Astrocyte of the cerebellum (primary cell): ENCODE results near the gene SFTA2.
"Not testable (repeated sequence)": the region's sequence is repeated elsewhere in the genome, so short reads cannot be mapped to it uniquely, and the experiment has no call there.

Source experiments
- DNase-seq: peaks from one replicate; pipeline ENCODE4 v3.0.0-alpha.2; 2011; ENCODE audit warnings: low read depth
- H3K4me3 ChIP-seq: 2 replicates; pipeline ENCODE4 v1.5.1; 2011; ENCODE audit warnings: mild to moderate bottlenecking, low read depth, low read length, moderate library complexity
- in situ Hi-C: cut with HindIII; loops from 2 replicates; pipeline ENCODE4 v1.10.0; 2017; ENCODE audit warnings: low sequenced_read_pairs
- TF ChIP-seq, protein P1 (sequence below): IDR thresholded peaks from 2 replicates; pipeline ENCODE4 v1.5.1; 2012; ENCODE audit warnings: low read length, low read depth, moderate library complexity, mild to moderate bottlenecking; ENCODE audit errors: missing control alignments

Gene SFTA2

GRCh38 chr6:30914854-30915590, 16.9 kb downstream of the SFTA2 start:
- no peak for DNase-seq
- TF ChIP-seq, protein P1, sequence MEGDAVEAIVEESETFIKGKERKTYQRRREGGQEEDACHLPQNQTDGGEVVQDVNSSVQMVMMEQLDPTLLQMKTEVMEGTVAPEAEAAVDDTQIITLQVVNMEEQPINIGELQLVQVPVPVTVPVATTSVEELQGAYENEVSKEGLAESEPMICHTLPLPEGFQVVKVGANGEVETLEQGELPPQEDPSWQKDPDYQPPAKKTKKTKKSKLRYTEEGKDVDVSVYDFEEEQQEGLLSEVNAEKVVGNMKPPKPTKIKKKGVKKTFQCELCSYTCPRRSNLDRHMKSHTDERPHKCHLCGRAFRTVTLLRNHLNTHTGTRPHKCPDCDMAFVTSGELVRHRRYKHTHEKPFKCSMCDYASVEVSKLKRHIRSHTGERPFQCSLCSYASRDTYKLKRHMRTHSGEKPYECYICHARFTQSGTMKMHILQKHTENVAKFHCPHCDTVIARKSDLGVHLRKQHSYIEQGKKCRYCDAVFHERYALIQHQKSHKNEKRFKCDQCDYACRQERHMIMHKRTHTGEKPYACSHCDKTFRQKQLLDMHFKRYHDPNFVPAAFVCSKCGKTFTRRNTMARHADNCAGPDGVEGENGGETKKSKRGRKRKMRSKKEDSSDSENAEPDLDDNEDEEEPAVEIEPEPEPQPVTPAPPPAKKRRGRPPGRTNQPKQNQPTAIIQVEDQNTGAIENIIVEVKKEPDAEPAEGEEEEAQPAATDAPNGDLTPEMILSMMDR, result no peak
- in situ Hi-C loops, result loop anchor here (5.0 kb wide), 1 partner anchor 157 kb away; no protein-coding TSS in a partner anchor
- H3K4me3 ChIP-seq, result peak overlapping the region; percentile 55

- in situ Hi-C loops, result no loop called here
- H3K4me3 ChIP-seq, result peak within 1 kb of the TSS; percentile 55
- DNase-seq, result peak; percentile 36
- TF ChIP-seq, protein P1, result peak; percentile 38
Measured at GRCh38 chr6:30914076-30914853, 17.7 kb downstream of the SFTA2 start, which contains the start of gene VARS2. VARS2 (plus strand) TSS chr6:30914238; CDS start chr6:30914837, 599 bp downstream.

DNA sequence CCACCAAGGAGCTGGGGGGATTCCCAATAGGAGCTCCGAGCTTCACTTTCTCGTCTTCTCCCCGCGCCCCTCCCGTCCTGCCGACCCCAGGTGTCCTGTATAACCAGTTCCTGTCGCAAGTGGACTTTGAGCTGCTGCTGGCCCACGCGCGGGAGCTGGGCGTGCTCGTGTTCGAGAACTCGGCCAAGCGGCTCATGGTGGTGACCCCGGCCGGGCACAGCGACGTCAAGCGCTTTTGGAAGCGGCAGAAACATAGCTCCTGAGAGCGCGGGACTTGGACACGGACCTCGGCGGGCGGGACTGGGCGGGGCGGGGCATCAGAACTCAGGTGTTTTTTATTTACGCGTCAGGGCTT, 18.3 kb downstream of the SFTA2 start:
- TF ChIP-seq, protein P1, result no peak
- DNase-seq, result no peak
- in situ Hi-C loops, result no loop called here
- H3K4me3 ChIP-seq, result peak overlapping the region; percentile 55

- no peak for DNase-seq
- TF ChIP-seq, protein P1, result no peak
- in situ Hi-C loops, result no loop called here
- H3K4me3 ChIP-seq, result no peak overlapping the region
Measured at GRCh38 chr6:30912746-30913520, 19.0 kb downstream of the SFTA2 start.

- H3K4me3 ChIP-seq, DNase-seq, in situ Hi-C loops: not testable (repeated sequence)
Measured at GRCh38 chr6:30910473-30910872, 21.5 kb downstream of the SFTA2 start.

- in situ Hi-C loops, result no loop called here
- H3K4me3 ChIP-seq, result peak overlapping the region; percentile 99
- DNase-seq, result no peak
- TF ChIP-seq, protein P1, result no peak
Measured at GRCh38 chr6:30908700-30909099, 23.3 kb downstream of the SFTA2 start.
